ENCODE data around the gene BAZ2B.

GRCh38 chr2:159456500-159457426 lies 159.6 kb downstream of the BAZ2B start:
- TF ChIP-seq CTCF (IDR thresholded peaks at IDR 0.05) (no peak), POLR2A (IDR thresholded peaks at IDR 0.05) (no peak)

All from testis (tissue), 2 donors.